ENCODE measurements around the gene ADARB2.

The ADARB2 gene

GRCh38 chr10:1688531-1688930, 48.8 kb downstream of the ADARB2 start:
- no peak for TF ChIP-seq CTCF (IDR thresholded peaks at IDR 0.05; ENCODE audit: borderline replicate concordance, insufficient read depth, low read depth, low read length)
- no peak overlapping the region for H3K4me3 ChIP-seq (ENCODE audit: low read depth, low read length)

GRCh38 chr10:1687623-1688150, 49.6 kb downstream of the ADARB2 start:
- no peak for TF ChIP-seq CTCF (IDR thresholded peaks at IDR 0.05; ENCODE audit: borderline replicate concordance, insufficient read depth, low read depth, low read length)

GRCh38 chr10:1687190-1687589, 50.1 kb downstream of the ADARB2 start:
- no peak for TF ChIP-seq CTCF (IDR thresholded peaks at IDR 0.05; ENCODE audit: borderline replicate concordance, insufficient read depth, low read depth, low read length)
- H3K4me3 ChIP-seq (ENCODE audit: low read depth, low read length) = no peak overlapping the region

More at GRCh38 chr10:1687623-1688150, 49.6 kb downstream of the ADARB2 start:
- no peak overlapping the region for H3K4me3 ChIP-seq (ENCODE audit: low read depth, low read length)

- H3K4me3 ChIP-seq (ENCODE audit: low read depth, low read length) = no peak overlapping the region
- no peak for TF ChIP-seq CTCF (IDR thresholded peaks at IDR 0.05; ENCODE audit: borderline replicate concordance, insufficient read depth, low read depth, low read length)
Measured at GRCh38 chr10:1686491-1686749, 50.9 kb downstream of the ADARB2 start.

GRCh38 chr10:1685699-1686490, 51.4 kb downstream of the ADARB2 start:
- no peak overlapping the region for H3K4me3 ChIP-seq (ENCODE audit: low read depth, low read length)
- TF ChIP-seq CTCF (IDR thresholded peaks at IDR 0.05; ENCODE audit: borderline replicate concordance, insufficient read depth, low read depth, low read length) = no peak

- no peak overlapping the region for H3K4me3 ChIP-seq (ENCODE audit: low read depth, low read length)
- TF ChIP-seq CTCF (IDR thresholded peaks at IDR 0.05; ENCODE audit: borderline replicate concordance, insufficient read depth, low read depth, low read length) = no peak
Measured at GRCh38 chr10:1684991-1685390, 52.3 kb downstream of the ADARB2 start.

GRCh38 chr10:1683649-1684048, 53.7 kb downstream of the ADARB2 start:
- no peak for TF ChIP-seq CTCF (IDR thresholded peaks at IDR 0.05; ENCODE audit: borderline replicate concordance, insufficient read depth, low read depth, low read length)
- H3K4me3 ChIP-seq (ENCODE audit: low read depth, low read length) = no peak overlapping the region

All from GM12875 (cell line).